Erythroblast (primary cell): ENCODE data around the gene BPTF.

ENCODE experiments used
- DNase-seq, 2 experiments: peaks; one replicate each; lab custom pipeline; 2025; lab: John Stamatoyannopoulos, UW
- GATA1 ChIP-seq: IDR thresholded peaks from 2 replicates; pipeline ENCODE4 v1.6.1; 2011; ENCODE audit warnings: low read depth, mild to moderate bottlenecking, control low read depth, low read length, moderate library complexity
- POLR2A ChIP-seq: IDR thresholded peaks from 2 replicates; pipeline ENCODE4 v1.6.1; 2011; ENCODE audit warnings: mild to moderate bottlenecking, low read length

Gene BPTF, protein sequence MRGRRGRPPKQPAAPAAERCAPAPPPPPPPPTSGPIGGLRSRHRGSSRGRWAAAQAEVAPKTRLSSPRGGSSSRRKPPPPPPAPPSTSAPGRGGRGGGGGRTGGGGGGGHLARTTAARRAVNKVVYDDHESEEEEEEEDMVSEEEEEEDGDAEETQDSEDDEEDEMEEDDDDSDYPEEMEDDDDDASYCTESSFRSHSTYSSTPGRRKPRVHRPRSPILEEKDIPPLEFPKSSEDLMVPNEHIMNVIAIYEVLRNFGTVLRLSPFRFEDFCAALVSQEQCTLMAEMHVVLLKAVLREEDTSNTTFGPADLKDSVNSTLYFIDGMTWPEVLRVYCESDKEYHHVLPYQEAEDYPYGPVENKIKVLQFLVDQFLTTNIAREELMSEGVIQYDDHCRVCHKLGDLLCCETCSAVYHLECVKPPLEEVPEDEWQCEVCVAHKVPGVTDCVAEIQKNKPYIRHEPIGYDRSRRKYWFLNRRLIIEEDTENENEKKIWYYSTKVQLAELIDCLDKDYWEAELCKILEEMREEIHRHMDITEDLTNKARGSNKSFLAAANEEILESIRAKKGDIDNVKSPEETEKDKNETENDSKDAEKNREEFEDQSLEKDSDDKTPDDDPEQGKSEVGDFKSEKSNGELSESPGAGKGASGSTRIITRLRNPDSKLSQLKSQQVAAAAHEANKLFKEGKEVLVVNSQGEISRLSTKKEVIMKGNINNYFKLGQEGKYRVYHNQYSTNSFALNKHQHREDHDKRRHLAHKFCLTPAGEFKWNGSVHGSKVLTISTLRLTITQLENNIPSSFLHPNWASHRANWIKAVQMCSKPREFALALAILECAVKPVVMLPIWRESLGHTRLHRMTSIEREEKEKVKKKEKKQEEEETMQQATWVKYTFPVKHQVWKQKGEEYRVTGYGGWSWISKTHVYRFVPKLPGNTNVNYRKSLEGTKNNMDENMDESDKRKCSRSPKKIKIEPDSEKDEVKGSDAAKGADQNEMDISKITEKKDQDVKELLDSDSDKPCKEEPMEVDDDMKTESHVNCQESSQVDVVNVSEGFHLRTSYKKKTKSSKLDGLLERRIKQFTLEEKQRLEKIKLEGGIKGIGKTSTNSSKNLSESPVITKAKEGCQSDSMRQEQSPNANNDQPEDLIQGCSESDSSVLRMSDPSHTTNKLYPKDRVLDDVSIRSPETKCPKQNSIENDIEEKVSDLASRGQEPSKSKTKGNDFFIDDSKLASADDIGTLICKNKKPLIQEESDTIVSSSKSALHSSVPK (N-terminal part only)

GRCh38 chr17:67824735-67825626, at the start of gene BPTF:
BPTF (plus strand) TSS chr17:67825503; CDS start chr17:67825725, 222 bp downstream.
- DNase-seq, result peak; percentile 94 to 98
- TF ChIP-seq POLR2A (peak; percentile 63), GATA1 (no peak)

DNA sequence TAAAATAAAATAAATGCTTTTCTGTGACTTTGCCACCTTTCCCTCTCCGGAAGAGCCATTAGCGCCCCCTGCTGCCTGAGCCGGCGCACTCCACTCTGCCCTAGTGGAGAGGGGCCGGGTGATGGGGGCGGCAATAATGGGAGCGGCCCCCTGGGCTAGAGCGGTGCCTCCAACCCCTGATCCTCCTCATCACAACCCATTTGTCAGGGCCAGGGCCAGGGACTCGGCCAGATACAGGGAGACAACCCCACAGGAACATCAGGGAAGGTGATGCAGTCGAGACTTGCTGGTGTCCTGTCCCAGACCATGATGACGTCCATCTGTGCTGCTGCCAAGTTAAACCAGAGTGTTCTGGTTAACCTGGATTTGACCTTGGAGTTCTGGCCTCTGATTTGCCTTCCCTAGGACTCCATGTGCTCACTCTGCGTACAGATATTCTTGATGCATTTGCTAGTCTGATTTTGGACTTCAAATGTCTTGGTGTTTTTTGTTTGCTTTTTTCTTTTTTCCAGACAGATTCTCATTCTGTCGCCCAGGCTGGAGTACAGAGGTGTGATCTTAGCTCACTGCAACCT, 46.1 kb upstream of the BPTF start:
- TF ChIP-seq GATA1, result no peak
- TF ChIP-seq POLR2A, result no peak
- DNase-seq, result peak; percentile 62 to 75

GRCh38 chr17:67784364-67785121, 40.8 kb upstream of the BPTF start:
- TF ChIP-seq GATA1 (peak; percentile 58), POLR2A (peak; percentile 27)
- peak; percentile 95 to 98 for DNase-seq

DNA sequence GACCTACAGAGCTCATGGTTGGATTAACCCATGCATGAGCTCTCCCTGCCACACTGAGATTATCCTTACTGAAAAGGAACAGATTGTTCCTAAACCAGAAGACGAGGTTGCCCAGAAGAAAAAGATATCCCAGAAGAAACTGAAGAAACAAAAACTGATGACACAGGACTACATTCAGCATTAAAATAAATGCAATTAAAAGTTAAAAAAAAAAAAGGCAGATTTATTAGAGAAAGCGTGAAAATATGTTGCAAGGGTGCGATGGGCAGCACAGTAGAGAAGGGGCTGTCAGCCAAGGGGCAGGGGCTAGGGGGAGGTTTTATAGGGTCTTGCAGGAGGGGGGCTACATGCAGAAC, 40.2 kb upstream of the BPTF start:
- DNase-seq, result no peak

GRCh38 chr17:67785504-67785903, 39.8 kb upstream of the BPTF start:
- TF ChIP-seq POLR2A (no peak), GATA1 (no peak)

More for the DNA sequence above, 40.2 kb upstream of the BPTF start:
- TF ChIP-seq POLR2A (no peak), GATA1 (no peak)

DNA sequence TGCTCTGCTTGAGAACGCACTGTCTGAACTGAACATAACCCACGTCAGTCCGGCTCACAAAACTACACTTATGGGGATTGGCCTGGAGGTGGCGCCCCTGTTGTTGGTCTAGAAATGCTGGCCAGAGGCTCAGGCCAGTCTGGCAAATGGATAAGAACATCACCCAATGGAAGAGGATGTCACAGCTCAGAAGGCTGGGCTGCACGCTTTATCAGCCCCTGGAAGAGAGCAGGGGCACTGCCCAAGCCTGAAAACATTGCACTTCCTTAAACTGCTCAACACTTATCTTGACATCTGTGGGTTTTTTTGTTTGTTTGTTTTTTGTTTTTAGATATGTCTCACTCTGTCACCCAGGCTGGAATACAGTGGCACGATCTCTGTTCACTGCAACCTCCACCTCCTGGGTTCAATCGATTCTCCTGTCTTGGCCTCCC, 24.8 kb upstream of the BPTF start:
- peak; percentile 90 to 95 for DNase-seq
- TF ChIP-seq POLR2A (no peak), GATA1 (peak; percentile 26)

More at GRCh38 chr17:67785504-67785903, 39.8 kb upstream of the BPTF start:
- DNase-seq, result peak in 1 of 2 experiments; percentile 36

- TF ChIP-seq POLR2A (no peak), GATA1 (no peak)
These were observed 23.6 kb upstream of the BPTF start for GRCh38 chr17:67801626-67802175.

DNA sequence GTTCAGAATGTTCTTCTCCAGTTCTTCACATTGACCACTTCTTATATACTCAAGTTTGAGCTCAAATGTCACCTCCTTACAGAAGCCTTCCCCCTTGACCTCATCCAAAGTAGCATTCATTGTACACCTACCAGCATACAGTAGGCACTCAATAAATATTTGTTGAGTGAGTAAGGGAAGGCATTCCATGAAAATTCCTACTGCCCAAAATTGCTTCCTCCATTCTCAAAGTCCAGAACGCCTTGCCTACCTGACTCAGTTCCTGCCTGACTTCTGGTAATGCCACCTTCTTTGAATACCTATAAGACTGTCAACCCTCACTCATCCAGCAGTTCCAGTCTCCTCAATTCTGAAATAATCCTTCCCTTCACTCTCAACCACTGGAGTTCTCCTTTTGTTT, 14.8 kb upstream of the BPTF start:
- TF ChIP-seq GATA1, result no peak
- TF ChIP-seq POLR2A, result no peak
- DNase-seq, result no peak

More at GRCh38 chr17:67801626-67802175, 23.6 kb upstream of the BPTF start:
- DNase-seq, result peak; percentile 61 to 68

GRCh38 chr17:67812380-67812779, 12.9 kb upstream of the BPTF start:
- DNase-seq, result peak; percentile 37 to 68

GRCh38 chr17:67813803-67814180, 11.5 kb upstream of the BPTF start:
- TF ChIP-seq POLR2A (no peak), GATA1 (no peak)
- no peak for DNase-seq

DNA sequence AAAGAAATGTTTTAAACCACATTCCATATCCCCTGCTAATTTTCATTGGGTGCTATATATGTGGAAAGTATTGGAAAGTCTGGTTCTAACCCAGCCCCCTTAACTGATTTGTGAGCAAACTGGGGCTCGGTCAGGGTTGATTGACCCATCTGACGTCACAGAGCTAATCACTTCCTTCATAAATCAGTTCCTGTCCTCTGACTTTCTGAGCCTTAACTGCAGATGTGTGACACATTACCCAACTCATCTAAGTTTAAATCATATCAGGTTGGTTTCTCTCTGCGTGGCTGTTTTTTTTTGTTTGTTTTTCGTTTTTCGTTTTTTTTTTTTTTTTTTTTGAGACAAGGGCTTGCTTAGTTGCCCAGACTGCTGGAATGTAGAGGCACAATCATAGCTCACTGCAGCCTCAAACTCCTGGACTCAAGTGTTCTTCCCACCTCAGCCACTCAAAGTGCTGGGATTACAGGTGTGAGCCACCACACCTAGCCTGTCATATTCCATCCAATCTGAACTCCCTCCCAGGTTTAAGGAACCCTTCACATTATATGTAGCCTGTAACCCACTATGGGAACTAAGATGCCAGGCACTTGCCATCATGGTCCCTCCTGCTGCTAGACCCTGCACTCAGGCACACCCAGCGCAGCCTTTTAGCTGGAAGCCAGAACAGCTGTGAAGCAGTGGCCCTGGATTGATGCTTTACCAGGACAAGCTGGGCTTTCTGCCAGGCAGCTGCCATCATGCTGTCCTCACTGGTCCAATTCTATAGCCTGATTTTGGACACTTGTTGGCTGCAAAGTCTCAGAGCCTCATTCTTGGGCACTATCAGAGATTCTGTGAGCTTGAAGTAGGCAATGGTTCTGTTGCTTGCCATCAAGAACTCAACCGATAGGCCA, 6.9 kb upstream of the BPTF start:
- TF ChIP-seq GATA1 (no peak), POLR2A (no peak)
- no peak for DNase-seq

GRCh38 chr17:67819722-67820121, 5.6 kb upstream of the BPTF start:
- DNase-seq, result no peak
- TF ChIP-seq GATA1, result no peak
- TF ChIP-seq POLR2A, result no peak
